GM19351 (cell line): Measurements from ENCODE around the gene YBEY.
A peak's percentile ranks its signal among the peaks of the same experiment; 100 is the strongest.
"Not testable (repeated sequence)": the region's sequence is repeated elsewhere in the genome, so short reads cannot be mapped to it uniquely, and the experiment has no call there.

Source experiments
- ATAC-seq: cut with Tn5 transposase; IDR thresholded peaks from one replicate; pipeline ENCODE4 v1.9.1; 2021; ENCODE audit warnings: mild to moderate bottlenecking, moderate library complexity; ENCODE audit not compliant: unreplicated experiment

Gene YBEY

DNA sequence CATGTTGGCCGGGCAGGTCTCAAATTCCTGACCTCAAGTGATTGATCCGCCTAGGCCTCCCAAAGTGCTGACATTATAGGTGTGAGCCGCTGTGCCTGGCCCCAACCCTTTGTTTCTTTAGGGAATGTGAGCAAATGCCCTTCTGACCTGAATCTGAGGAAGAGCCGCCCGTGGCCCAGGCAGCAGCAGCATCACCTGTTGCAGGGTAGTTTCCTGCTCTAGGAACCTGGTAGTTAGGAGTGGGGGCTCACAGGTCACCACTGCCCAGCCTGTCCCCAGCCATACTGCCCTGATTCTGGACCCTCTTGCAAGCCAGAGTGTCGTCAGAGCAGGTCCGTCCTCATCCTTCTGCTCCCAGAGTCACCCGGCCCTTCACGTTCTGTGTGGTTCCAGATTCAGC, 13.0 kb downstream of the YBEY start:
- ATAC-seq = no peak

DNA sequence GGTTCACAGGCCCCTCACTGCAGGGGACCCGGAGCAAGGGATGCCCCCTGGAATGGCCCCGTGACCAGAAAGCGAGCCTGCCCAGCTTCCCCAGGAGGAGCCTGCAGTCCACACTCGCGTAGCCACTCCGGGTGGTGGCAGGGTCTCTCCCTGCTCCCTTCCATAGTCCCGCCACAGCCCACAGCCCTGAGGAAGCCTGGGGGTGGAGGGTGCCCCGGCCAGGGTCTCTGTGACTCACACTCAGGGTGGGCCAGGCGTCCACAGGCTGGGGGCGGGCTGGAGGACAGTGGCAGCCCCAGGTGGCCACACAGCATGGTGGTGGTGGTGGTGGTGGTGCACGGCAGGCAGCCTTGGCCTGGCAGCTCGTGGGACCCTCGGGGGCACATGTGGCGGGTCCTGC, 15.6 kb downstream of the YBEY start:
- ATAC-seq = no peak

DNA sequence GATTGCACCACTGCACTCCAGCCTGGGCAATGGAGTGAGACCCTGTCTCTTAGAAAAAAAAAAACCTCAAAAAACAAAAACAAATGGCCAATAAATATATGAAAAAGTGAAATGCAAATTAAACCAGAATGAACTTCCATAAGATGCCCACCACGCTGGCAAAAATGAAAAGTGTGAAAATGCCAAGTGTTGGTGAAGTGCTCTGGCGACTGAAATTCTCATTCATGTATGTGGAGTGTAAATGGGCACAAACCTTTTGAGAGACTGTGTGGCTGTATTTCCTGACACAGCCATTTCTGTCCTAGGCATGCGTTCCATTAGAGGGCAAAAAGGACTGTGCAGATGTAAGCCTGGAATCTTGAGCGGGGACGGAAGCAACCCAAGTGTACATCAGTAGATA, 18.3 kb downstream of the YBEY start:
- no peak for ATAC-seq

DNA sequence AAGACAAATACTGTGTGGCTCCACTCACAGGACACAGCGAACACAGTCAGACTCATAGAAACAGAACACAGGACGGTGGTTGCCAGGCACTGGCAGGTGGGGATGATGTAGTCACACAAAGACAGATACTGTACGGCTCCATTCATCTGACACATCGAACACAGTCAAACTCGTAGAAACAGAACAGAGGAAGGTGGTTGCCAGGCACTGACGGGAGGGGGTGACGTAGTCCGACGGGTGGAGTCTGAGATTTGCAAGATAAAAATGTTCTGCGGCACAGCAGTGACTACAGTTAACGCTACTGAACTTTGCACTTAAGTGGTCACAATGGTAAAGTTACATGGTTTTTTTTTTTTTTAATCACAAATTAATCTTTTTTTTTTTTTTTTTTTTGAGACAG, 18.8 kb downstream of the YBEY start:
- ATAC-seq = no peak

DNA sequence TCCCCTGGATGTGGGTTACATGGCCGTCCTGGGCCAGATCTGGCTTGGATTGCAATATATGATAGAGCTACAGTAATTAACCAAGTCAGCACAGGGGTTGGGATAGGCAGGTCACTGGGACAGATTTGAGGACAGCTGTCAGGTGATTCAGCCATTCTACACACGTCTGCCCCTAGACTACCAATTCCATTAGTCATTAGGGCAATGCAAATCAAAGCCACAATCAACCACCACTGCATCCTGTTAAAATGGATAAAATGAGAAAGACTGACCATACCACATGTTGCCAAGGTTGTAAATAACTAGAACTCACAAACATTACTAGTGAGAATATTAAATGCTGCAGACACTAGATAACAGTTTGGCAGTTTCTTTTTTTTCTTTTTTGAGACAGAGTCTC, 21.5 kb downstream of the YBEY start:
- ATAC-seq = no peak

DNA sequence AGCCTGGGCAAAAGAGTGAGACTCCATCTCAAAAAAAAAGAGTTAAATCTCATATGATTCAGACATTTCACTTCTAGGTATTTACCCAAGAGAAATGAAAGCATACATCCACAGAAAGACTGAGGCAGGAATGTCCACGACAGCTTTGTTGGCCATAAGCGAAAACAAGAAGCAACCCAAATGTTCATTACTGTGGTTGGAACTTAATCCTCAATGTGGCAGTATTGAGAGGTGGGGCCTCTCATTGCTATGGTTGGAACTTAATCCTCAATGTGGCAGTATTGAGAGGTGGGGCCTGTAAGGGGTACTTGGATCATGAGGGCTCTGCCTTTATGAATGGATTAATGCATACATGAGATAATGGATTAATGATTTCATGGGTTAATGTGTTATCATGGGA, 22.3 kb downstream of the YBEY start:
- no peak for ATAC-seq

DNA sequence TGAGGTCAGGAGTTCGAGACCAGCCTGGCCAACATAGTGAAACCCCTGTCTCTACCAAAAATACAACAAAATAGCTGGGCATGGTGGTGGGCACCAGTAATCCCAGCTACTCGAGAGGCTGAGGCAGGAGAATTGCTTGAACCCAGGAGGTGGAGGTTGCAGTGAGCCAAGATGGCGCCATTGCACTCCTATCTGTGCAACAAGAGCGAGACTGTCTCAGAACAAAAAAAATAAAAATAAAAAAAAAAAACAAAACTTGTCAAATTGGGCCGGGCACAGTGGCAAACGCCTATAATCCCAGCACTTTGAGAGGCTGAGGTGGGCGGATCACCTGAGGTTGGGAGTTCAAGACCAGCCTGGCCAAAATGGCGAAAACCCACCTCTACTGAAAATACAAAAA, 24.1 kb downstream of the YBEY start:
- ATAC-seq = not testable (repeated sequence)

DNA sequence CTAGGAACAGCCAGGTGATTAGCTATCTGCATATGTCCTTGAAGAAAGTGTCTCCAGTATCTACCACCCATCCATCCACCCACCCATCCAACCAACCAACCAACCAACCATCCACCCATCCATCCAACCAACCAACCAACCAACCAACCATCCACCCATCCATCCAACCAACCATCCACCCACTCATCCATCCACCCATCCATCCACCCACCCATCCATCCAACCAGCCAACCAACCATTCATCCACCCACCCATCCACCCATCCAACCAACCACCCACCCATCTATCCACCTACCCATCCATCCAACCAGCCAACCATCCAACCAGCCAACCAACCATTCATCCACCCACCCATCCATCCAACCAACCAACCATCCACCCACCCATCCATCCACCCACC, 25.4 kb downstream of the YBEY start:
- no peak for ATAC-seq

DNA sequence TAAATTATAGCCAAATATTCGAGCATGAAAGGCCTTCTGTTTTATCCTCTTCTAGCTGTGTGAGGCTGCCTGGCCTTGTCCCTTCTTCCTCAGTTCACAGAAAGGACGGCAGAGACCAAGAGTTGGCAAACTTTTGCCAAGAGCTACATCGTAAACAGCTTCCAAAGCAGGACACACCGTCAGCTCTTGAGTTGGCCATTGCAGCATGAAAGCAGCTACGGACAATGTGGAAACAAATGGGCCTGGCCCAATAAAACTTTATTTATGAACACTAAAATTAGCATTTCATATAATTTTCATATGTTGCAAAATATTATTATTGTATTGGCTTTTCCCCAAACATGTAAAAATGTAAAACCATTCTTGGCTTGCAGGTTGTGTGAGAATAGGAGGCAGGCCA, 26.8 kb downstream of the YBEY start:
- ATAC-seq = no peak

DNA sequence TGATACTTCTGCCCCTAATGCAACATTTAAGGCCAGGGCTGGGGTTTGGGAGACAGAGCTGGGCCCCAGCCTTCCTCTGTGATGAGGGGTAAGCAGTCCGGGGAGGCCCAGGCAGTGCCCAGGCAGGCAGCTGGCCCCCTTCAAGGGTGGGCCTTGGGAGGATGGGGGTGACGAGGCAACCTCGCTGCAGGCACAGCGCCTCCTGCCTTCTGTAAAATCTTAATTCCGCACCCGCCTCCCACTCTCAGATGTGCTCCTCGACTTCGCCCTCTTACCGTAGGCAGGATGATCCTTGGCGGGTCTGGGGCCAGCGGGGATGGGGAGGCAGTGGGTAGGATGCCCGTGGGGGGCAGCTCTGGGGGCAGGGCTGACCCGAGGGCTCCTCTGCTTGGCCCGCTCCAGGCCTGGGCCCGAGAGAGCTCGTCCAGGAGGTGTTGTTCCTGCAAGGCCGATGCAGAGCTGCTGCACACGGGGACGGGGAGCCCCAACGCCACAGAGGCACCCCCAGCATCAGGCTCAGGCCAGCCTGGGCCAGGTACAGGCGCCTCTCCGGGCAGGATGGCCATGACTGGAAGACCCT, 28.4 kb downstream of the YBEY start:
- no peak for ATAC-seq

DNA sequence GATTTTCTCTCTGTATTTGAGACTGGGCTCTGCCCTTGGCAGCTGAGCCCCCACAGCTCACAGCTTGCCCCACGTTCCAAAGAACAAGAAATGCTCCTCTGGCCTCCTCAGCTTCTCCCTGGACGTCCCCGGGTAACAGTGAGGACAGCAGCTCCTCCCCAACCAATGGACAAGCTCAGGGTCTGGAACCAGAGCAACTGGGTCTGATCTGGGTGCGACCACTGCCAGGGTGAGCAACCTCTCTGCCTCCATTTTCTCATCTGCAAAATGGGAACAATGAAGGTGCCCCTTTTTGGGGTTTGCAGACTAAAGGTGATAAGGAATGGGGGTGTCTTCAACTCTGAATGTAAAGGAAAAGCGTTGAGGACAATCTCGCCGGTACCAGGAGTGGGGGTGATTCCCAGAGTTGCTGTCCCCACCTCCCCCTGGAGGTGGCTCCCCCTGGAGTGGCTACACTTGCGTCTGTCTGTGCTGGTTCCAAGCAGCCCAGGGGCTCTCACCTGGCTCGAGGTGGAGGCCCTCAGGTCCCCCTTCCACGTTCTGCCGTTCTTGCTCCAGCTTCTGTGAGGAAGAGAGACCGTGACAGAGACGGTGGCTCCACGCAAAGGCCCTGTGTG, 30.7 kb downstream of the YBEY start:
- no peak for ATAC-seq

DNA sequence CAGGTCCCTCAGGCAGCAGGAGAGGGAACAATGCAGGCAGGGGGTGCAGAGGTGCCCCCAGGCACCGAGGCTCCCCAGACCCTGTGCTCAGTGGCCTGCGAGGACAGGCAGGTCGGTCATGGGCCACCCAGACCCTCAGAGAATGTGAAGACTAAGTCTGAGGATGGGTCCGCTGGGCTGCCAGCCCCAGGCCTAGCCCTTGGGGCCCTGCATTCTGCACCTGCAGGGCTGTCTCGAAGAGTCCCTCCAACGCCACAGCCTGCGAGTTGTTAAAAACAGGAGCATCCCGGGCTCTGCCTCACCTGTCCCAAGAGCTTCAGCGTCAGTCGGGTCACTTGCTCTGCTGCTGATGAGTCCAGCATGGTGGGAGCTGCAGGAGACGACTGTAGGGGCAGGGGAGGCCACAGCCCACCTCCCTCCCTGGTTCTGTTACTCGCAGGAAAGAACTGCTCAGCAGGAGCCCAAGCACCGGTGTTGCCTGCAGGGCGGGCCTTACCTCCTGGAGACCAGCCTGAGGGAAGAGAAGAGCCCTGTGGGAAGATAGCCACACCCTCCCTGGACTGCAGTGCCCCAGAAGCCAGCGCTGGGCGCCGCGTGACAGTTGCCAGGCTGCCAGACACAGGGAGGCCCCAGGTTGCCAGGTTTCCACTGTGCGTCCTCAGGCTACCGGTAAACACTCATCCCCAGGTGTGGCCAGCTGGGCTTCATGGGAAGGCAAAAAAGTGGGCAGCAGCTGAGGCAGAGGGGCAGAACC, 31.7 kb downstream of the YBEY start:
- ATAC-seq = no peak

DNA sequence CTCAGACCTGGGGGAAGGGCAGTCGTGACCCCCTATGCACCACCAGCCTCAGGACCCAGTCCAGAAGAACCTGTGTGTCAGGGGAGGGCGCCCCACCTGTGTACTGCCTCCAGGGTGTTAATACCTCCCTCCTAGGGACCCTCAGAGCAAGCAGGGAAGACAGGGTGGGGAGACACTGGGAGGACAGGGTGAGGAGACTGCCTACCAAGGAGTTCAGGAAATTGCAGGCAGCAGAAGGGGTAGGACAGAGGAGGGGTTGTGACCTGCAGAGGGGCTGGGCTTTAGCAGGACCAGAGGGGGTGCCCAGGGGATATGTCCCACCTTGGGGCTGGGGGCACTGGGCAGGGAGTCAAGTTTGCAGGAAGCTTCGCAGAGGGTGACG, 32.3 kb downstream of the YBEY start:
- ATAC-seq = no peak

DNA sequence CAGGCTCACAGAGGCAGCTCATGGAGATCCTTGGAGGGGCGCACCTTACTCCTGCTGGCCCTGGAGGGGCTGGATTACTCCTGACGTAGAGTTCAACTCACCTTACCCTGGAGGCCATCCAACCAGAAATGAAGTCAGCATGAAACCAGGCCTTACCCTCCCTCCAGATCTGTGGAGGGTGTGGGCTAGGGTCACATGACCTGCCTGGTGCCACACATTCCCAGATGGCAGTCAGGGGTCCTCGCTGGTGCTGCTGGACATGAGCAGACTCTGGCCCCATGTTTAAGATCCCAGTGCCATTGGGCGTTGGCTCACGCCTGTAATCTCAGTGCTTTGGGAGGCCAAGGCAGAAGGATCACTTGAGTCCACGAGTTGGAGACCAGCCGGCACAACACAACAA, 33.0 kb downstream of the YBEY start:
- ATAC-seq = no peak

DNA sequence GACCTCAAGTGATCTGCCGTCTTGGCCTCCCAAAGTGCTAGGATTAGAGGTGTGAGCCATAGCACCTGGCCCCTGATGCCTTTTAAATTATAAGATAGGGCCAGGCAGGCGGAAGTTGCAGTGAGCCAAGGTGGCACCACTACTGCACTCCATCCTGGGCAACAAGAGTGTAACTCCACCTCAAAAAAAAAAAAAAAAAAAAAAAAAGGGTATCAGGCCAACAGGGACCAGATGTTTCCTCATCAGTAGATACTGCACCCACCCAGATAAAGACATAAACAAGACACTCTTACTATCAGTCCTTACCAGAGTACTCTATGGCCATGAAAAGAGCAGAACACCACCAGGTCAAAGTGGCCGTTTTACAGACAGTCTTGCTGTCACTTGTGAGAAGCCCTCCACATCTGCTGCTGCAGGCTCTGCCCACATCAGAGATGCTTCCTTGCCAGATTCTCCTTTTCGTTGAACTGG, 34.2 kb downstream of the YBEY start:
- no peak for ATAC-seq

DNA sequence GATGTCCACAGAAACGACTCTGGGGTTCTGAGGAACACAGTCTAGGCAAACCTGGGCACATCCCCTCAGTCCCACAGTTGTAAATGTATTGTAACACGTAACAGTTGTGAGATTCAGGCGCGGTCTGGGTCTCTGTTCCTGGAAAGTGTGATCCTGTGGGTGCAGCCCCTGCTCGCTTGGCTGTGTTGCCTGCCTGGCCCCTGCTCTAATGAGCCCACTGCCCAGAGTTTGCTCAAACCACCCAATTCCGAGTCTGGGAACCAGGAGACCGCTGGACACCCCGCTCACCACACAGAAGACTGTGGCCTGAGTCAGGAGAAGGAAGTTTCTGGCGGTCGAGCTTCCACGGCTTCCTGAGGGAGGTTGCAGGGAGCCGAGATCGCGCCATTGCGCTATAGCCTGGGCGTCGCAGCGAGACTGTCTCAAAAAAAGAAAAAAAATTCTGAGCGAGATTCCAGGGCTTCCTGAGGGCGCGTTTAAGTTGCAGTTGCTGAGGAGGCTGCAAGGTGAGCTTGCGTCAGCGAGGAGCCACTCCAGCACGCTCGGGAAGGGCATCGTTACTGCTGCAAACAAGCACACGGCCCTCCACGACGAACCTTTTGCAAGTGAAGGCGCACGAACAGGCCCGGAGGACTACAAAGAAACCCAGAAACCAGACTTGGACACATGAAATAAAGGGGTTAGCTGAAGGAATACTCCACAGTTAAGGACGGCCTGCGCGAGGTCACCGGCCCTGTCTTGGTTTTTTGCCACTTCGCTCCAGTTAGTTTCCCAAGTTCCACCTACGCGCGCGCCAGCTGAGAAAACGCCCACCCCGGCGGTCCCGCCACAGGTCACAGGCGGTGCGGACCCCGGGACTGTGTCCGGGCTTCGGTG, 36.4 kb downstream of the YBEY start:
- no peak for ATAC-seq

DNA sequence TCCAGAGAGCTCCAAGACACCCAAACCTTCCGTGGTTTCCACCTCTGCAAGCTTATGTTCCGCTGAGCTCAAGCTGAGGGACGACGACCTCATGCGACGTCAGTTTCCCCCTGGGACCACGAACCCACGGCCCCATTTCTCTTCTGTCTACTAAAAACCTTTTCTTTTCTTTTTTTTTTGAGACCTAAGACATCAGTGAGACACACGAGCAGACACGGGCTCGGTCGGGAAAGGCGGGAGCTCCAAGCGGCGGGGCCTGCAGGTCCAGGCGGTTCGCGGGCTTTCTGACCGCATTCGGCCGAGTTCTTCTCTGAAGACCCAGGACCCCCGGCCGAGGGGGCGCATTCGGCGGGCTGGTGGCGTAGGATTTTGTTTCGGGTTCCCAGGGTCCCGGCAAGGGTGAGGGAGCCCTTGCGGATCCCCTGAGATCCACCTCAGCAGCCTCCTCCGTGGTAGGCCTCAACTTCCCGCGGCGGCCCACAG, 37.1 kb downstream of the YBEY start:
- peak; percentile 1 for ATAC-seq

DNA sequence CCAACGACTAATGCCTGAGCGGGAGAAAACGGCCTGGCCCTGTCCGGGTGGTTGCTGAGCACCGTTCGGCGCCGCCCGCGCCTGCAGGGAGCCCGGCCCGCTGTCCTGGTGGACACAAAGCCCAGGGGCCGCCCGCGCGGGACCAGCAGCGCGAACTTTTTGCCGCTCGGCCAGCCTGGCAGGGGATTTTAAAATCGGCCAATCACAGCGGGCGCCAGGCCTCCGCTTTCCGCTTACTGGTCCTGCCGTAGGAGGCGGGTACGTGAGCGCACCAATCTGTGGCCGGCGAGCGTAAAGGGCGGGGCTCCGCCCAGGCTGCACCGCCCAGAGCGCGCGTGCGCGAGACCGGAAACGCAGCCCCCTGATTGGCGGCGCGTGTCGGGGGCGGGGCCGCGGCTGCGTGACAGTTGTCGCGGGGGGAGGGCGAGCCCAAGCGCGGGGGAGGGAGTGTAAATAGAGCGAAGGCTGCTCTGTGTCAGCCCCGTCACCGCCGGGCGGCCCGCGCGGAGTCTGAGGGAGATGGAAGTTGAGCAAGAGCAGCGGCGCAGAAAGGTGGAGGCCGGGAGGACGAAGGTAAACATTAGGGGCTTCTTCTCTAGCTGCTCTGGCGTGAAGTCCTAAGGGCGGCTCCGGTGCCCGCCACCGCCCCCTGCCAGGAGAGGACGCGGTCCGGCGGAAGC, 37.7 kb downstream of the YBEY start, which contains the start of the genes C21orf58 and PCNT:
TSS of gene C21orf58 (minus strand) at position 161 of the 680 bp plus-strand sequence. CDS start 1,132 bp downstream, outside the sequence.
TSS of gene PCNT (plus strand) at position 447 of the 680 bp plus-strand sequence. CDS start at position 520, 73 bp downstream.
- peak; percentile 75 for ATAC-seq

DNA sequence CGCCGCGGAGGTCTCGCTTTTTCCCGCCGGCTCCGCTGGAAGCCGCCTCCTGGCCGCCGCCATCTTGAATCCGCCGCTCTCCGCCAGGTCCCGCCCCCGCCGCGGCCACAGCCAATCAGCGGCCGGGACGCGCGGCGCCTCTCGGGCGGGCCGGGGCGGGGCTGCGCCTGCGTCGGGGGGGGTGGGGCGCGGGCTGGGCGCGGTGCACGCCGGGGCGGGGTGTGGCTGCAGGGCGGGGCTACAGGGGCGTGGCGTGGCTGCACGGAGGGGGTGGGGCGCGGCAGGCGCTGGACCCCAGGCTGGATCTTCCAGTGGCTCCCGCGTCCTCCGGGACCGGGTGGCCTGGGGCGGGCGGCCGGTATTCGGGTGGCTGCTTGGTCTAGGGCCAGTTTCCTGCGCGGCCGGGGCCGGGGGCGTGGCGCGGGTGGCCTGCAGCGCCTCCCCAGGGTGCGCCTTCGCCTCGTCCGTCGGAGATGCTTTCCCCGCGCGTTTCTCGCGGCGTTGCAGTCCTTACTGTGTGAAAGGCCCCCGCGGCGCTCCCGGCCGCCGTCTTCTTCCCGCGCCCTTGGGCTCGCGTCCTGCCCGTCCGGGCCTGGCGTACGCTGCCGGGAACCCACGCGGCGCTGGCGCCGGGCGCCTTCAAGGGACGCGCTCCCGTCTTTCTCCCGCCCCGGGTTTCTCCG, 38.4 kb downstream of the YBEY start:
- peak; percentile 59 for ATAC-seq
